ENCODE measurements around the gene VPS50.

- no peak for TF ChIP-seq CTCF (IDR thresholded peaks at IDR 0.05)
- TF ChIP-seq POLR2A (IDR thresholded peaks at IDR 0.05; ENCODE audit: low read depth) = no peak
- no peak for TF ChIP-seq EP300 (IDR thresholded peaks at IDR 0.05)
- no peak for TF ChIP-seq POLR2AphosphoS5 (IDR thresholded peaks at IDR 0.05)
These were observed 170.8 kb downstream of the VPS50 start for GRCh38 chr7:93402944-93403343.

Measured in esophagus muscularis mucosa (tissue), 4 donors.